HepG2 (cell line): Measurements from ENCODE around the gene FBLN7. TPM values are rescaled to one million over a fixed set of nuclear protein-coding genes. Genes with fewer than 3 reads are reported as not detected.

ENCODE experiments used
- FOSL2 ChIP-seq: sonication (generic); formaldehyde crosslinking; IDR thresholded peaks from 2 replicates; pipeline ENCODE4 v1.4.0; 2020; ENCODE audit warnings: missing genetic modification reagents
- FOXK2 ChIP-seq: fragments of 450-650 bp; IDR thresholded peaks from 2 replicates; pipeline ENCODE4 v1.6.1; 2016
- MTF2 ChIP-seq: sonication (generic); formaldehyde crosslinking; IDR thresholded peaks from 2 replicates; pipeline ENCODE4 v1.5.0; 2020; ENCODE audit warnings: missing genetic modification reagents, borderline replicate concordance
- NFE2 ChIP-seq: sonication (generic); formaldehyde crosslinking; IDR thresholded peaks from 2 replicates; pipeline ENCODE4 v1.4.0; 2020; ENCODE audit warnings: missing genetic modification reagents
- NFRKB ChIP-seq: fragments of 450-650 bp; IDR thresholded peaks from 2 replicates; pipeline ENCODE4 v1.6.1; 2017
- ZFY ChIP-seq: sonication (generic); formaldehyde crosslinking; IDR thresholded peaks from 2 replicates; pipeline ENCODE4 v1.4.0; 2020; ENCODE audit warnings: missing genetic modification reagents
- ZNF180 ChIP-seq: sonication (generic); formaldehyde crosslinking; IDR thresholded peaks from 2 replicates; pipeline ENCODE4 v1.4.0; 2020; ENCODE audit warnings: low read depth, missing genetic modification reagents, borderline replicate concordance
- ZNF782 ChIP-seq: sonication (generic); formaldehyde crosslinking; IDR thresholded peaks from 2 replicates; pipeline ENCODE4 v1.4.0; 2020; ENCODE audit warnings: missing genetic modification reagents, mild to moderate bottlenecking, borderline replicate concordance
- polyA plus RNA-seq, 8 experiments: library from polyadenylated mRNA; depleted of rRNA in 3 of 8; stranded (reverse) in 7 of 8; unstranded in 1 of 8; fragments of >200 nt; fragmentation: Illumina TruSeq in 4 of 8; extraction: Trizol in 4 of 8; gene quantifications; 2 replicates each; pipeline versions ENCODE4 v1.2.1 to v1.2.3, GENCODE V29; 2011 to 2016; ENCODE audit warnings: low read depth in 4 of 8, missing spikeins in 1 of 8, mixed read lengths in 1 of 8; ENCODE audit not compliant: insufficient read depth in 1 of 8
- total RNA-seq, 5 experiments: library from RNA; depleted of rRNA; stranded (reverse); fragments of >200 nt; fragmentation: Illumina TruSeq; extraction: Trizol; gene quantifications; 2 replicates each; pipeline ENCODE4 v1.2.3, GENCODE V29; 2016; ENCODE audit warnings: low read depth in 1 of 5
- TF ChIP-seq, protein P1 (sequence below): sonication (generic); formaldehyde crosslinking; IDR thresholded peaks from 2 replicates; pipeline ENCODE4 v1.9.0; 2021; ENCODE audit warnings: missing genetic modification reagents, borderline replicate concordance
- TF ChIP-seq, protein P2 (sequence below): sonication (generic); formaldehyde crosslinking; IDR thresholded peaks from 2 replicates; pipeline ENCODE4 v1.9.0; 2021; ENCODE audit warnings: mild to moderate bottlenecking, missing genetic modification reagents
- TF ChIP-seq, protein P3 (sequence below): sonication (generic); formaldehyde crosslinking; IDR thresholded peaks from 2 replicates; pipeline ENCODE4 v1.4.0; 2020; ENCODE audit warnings: mild to moderate bottlenecking, missing genetic modification reagents
- TF ChIP-seq, protein P4 (sequence below): conservative IDR thresholded peaks from 2 replicates; pipeline ENCODE4 v1.6.1; 2018; ENCODE audit warnings: missing genetic modification reagents
- TF ChIP-seq, protein P5 (sequence below): sonication (generic); formaldehyde crosslinking; IDR thresholded peaks from 2 replicates; pipeline ENCODE4 v1.4.0; 2020; ENCODE audit warnings: missing genetic modification reagents

FBLN7 gene
- total and polyA plus RNA-seq, 2 of the 13 experiments (the other 11 are each of a cell fraction or from before 2014, with no cell fraction given): 1.4 to 2.3 TPM

DNA sequence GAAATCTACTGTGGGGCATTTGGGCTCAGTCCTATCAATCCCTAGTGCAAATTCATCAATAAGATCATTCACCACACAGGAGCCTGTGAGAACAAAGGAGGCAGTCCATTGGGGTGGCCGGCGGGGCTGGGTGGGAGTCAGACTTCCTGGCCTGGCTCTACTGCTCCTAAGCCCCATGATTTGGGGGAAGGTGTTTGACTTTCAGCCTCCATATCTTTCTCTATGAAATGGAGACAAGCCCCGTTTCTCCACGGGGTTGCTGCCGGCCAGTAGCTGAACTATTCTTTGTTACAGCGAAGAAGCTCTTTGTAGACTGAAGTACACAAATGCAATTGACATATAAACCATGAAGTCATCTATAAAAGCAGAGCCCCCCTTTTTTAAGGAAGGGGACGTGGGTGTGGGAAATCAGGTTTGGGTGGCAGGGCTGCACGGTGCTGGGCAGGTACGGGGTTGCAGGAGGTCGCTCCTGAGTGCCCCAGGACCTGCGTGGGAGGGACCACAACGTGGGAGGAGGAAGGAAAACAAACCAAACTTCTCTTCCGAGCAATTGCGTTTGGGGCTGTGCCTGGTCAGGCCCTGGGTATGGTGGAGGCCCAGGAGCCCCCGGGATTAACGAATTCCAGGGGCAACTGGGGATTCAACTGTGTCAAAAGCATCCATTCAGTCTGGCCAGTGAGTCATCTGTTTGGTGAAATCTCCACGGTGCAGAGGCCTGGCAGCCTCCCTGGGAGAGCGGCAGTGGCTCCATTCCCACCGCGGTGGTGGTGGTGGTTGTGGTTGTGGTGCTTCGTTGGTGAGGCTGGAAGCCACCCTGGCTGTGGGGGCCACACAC lies 18.2 kb downstream of the FBLN7 start (continued):
- no peak for TF ChIP-seq ZNF180 (CRISPR knock-in tag)
- TF ChIP-seq NFRKB: no peak
- TF ChIP-seq FOSL2 (CRISPR knock-in tag): peak; percentile 85
- TF ChIP-seq NFE2 (CRISPR knock-in tag): no peak
- TF ChIP-seq, protein P1, sequence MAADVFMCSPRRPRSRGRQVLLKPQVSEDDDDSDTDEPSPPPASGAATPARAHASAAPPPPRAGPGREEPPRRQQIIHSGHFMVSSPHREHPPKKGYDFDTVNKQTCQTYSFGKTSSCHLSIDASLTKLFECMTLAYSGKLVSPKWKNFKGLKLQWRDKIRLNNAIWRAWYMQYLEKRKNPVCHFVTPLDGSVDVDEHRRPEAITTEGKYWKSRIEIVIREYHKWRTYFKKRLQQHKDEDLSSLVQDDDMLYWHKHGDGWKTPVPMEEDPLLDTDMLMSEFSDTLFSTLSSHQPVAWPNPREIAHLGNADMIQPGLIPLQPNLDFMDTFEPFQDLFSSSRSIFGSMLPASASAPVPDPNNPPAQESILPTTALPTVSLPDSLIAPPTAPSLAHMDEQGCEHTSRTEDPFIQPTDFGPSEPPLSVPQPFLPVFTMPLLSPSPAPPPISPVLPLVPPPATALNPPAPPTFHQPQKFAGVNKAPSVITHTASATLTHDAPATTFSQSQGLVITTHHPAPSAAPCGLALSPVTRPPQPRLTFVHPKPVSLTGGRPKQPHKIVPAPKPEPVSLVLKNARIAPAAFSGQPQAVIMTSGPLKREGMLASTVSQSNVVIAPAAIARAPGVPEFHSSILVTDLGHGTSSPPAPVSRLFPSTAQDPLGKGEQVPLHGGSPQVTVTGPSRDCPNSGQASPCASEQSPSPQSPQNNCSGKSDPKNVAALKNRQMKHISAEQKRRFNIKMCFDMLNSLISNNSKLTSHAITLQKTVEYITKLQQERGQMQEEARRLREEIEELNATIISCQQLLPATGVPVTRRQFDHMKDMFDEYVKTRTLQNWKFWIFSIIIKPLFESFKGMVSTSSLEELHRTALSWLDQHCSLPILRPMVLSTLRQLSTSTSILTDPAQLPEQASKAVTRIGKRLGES: no peak
- TF ChIP-seq FOXK2: no peak
- TF ChIP-seq, protein P2, sequence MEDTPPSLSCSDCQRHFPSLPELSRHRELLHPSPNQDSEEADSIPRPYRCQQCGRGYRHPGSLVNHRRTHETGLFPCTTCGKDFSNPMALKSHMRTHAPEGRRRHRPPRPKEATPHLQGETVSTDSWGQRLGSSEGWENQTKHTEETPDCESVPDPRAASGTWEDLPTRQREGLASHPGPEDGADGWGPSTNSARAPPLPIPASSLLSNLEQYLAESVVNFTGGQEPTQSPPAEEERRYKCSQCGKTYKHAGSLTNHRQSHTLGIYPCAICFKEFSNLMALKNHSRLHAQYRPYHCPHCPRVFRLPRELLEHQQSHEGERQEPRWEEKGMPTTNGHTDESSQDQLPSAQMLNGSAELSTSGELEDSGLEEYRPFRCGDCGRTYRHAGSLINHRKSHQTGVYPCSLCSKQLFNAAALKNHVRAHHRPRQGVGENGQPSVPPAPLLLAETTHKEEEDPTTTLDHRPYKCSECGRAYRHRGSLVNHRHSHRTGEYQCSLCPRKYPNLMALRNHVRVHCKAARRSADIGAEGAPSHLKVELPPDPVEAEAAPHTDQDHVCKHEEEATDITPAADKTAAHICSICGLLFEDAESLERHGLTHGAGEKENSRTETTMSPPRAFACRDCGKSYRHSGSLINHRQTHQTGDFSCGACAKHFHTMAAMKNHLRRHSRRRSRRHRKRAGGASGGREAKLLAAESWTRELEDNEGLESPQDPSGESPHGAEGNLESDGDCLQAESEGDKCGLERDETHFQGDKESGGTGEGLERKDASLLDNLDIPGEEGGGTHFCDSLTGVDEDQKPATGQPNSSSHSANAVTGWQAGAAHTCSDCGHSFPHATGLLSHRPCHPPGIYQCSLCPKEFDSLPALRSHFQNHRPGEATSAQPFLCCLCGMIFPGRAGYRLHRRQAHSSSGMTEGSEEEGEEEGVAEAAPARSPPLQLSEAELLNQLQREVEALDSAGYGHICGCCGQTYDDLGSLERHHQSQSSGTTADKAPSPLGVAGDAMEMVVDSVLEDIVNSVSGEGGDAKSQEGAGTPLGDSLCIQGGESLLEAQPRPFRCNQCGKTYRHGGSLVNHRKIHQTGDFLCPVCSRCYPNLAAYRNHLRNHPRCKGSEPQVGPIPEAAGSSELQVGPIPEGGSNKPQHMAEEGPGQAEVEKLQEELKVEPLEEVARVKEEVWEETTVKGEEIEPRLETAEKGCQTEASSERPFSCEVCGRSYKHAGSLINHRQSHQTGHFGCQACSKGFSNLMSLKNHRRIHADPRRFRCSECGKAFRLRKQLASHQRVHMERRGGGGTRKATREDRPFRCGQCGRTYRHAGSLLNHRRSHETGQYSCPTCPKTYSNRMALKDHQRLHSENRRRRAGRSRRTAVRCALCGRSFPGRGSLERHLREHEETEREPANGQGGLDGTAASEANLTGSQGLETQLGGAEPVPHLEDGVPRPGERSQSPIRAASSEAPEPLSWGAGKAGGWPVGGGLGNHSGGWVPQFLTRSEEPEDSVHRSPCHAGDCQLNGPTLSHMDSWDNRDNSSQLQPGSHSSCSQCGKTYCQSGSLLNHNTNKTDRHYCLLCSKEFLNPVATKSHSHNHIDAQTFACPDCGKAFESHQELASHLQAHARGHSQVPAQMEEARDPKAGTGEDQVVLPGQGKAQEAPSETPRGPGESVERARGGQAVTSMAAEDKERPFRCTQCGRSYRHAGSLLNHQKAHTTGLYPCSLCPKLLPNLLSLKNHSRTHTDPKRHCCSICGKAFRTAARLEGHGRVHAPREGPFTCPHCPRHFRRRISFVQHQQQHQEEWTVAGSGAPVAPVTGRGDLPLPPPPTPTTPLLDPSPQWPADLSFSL (CRISPR knock-in tag): no peak
- TF ChIP-seq, protein P3, sequence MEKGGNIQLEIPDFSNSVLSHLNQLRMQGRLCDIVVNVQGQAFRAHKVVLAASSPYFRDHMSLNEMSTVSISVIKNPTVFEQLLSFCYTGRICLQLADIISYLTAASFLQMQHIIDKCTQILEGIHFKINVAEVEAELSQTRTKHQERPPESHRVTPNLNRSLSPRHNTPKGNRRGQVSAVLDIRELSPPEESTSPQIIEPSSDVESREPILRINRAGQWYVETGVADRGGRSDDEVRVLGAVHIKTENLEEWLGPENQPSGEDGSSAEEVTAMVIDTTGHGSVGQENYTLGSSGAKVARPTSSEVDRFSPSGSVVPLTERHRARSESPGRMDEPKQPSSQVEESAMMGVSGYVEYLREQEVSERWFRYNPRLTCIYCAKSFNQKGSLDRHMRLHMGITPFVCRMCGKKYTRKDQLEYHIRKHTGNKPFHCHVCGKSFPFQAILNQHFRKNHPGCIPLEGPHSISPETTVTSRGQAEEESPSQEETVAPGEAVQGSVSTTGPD (CRISPR knock-in tag): peak; percentile 89
- no peak for TF ChIP-seq ZNF782 (CRISPR knock-in tag)
- TF ChIP-seq, protein P4, sequence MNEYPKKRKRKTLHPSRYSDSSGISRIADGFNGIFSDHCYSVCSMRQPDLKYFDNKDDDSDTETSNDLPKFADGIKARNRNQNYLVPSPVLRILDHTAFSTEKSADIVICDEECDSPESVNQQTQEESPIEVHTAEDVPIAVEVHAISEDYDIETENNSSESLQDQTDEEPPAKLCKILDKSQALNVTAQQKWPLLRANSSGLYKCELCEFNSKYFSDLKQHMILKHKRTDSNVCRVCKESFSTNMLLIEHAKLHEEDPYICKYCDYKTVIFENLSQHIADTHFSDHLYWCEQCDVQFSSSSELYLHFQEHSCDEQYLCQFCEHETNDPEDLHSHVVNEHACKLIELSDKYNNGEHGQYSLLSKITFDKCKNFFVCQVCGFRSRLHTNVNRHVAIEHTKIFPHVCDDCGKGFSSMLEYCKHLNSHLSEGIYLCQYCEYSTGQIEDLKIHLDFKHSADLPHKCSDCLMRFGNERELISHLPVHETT: no peak
- no peak for TF ChIP-seq MTF2
- no peak for TF ChIP-seq ZFY (CRISPR knock-in tag)
- TF ChIP-seq, protein P5, sequence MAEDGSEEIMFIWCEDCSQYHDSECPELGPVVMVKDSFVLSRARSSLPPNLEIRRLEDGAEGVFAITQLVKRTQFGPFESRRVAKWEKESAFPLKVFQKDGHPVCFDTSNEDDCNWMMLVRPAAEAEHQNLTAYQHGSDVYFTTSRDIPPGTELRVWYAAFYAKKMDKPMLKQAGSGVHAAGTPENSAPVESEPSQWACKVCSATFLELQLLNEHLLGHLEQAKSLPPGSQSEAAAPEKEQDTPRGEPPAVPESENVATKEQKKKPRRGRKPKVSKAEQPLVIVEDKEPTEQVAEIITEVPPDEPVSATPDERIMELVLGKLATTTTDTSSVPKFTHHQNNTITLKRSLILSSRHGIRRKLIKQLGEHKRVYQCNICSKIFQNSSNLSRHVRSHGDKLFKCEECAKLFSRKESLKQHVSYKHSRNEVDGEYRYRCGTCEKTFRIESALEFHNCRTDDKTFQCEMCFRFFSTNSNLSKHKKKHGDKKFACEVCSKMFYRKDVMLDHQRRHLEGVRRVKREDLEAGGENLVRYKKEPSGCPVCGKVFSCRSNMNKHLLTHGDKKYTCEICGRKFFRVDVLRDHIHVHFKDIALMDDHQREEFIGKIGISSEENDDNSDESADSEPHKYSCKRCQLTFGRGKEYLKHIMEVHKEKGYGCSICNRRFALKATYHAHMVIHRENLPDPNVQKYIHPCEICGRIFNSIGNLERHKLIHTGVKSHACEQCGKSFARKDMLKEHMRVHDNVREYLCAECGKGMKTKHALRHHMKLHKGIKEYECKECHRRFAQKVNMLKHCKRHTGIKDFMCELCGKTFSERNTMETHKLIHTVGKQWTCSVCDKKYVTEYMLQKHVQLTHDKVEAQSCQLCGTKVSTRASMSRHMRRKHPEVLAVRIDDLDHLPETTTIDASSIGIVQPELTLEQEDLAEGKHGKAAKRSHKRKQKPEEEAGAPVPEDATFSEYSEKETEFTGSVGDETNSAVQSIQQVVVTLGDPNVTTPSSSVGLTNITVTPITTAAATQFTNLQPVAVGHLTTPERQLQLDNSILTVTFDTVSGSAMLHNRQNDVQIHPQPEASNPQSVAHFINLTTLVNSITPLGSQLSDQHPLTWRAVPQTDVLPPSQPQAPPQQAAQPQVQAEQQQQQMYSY (CRISPR knock-in tag): no peak
